ENCODE measurements around the gene ZNF107.

ZNF107 gene

DNA sequence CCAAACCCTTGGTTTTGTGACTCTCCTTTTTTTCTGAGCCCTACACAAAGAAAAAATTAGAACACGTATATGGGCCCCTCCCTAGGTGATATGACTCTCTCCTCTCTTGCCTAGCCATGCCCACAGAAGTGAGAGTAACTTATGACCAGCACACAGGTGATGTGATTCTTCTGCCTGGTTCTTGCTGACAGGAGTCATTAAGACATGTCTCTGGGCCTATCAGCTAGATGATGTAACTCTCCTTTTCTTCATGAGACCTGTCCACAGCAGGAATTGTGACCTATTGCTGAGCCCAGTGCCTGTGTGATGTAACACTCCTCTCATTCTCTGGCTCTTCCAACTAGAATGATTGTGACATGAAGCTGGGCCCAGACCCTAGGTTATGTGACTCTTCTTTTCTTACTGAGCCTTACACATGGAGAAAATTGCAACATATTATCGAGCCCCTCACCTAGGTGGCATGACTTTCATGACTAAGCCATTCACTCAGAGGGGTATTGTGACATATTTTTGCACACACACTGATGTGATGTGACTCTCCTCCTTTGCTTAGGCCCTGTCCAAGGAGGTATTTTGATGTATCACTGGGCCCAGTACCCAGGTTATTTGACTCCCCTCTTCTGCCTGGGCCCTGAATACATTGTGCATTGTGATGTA lies 31.4 kb upstream of the ZNF107 start:
- no peak overlapping the region for H3K4me3 Mint-ChIP-seq
- H3K9me3 Mint-ChIP-seq, result no peaks in the 10 kb centered on the region
- H3K27me3 Mint-ChIP-seq, result no peaks in the 10 kb centered on the region
- no peaks in the 10 kb centered on the region for H3K36me3 Mint-ChIP-seq (ENCODE audit: insufficient read depth)
- no peak for ATAC-seq (replicated peaks; ENCODE audit: extremely low read depth, poor library complexity, severe bottlenecking)
- no peak overlapping the region for H3K27ac Mint-ChIP-seq (ENCODE audit: low read depth)
- H3K4me1 Mint-ChIP-seq, result peaks cover 5% of the 10 kb centered on the region
- DNase-seq (ENCODE audit: low spot score in 2 of 2), result no peak

DNA sequence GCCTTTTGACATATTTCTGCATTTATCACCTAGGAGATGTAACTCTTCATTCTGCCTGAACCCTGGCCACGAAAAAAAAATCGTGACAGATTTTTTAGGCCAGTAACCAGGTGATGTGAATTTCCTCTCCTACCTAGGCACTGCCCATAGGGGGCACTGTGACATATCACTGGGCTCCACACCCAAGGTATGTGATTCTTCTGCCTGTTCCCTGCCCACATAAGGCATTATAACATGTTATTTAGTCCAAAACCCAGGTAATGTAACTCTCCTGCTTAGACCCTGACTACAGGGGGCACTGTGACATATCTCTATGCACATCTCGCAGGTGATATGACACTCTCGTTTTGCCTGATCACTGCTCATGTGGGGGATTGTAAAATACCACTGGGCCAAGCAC lies 29.5 kb upstream of the ZNF107 start:
- peaks cover 6% of the 10 kb centered on the region for H3K4me1 Mint-ChIP-seq
- H3K9me3 Mint-ChIP-seq, result no peaks in the 10 kb centered on the region
- no peak overlapping the region for H3K4me3 Mint-ChIP-seq
- no peaks in the 10 kb centered on the region for H3K27me3 Mint-ChIP-seq
- H3K36me3 Mint-ChIP-seq (ENCODE audit: insufficient read depth), result no peaks in the 10 kb centered on the region
- ATAC-seq (replicated peaks; ENCODE audit: extremely low read depth, poor library complexity, severe bottlenecking) (no peak), DNase-seq (ENCODE audit: low spot score in 2 of 2) (no peak)
- H3K27ac Mint-ChIP-seq (ENCODE audit: low read depth), result no peak overlapping the region

DNA sequence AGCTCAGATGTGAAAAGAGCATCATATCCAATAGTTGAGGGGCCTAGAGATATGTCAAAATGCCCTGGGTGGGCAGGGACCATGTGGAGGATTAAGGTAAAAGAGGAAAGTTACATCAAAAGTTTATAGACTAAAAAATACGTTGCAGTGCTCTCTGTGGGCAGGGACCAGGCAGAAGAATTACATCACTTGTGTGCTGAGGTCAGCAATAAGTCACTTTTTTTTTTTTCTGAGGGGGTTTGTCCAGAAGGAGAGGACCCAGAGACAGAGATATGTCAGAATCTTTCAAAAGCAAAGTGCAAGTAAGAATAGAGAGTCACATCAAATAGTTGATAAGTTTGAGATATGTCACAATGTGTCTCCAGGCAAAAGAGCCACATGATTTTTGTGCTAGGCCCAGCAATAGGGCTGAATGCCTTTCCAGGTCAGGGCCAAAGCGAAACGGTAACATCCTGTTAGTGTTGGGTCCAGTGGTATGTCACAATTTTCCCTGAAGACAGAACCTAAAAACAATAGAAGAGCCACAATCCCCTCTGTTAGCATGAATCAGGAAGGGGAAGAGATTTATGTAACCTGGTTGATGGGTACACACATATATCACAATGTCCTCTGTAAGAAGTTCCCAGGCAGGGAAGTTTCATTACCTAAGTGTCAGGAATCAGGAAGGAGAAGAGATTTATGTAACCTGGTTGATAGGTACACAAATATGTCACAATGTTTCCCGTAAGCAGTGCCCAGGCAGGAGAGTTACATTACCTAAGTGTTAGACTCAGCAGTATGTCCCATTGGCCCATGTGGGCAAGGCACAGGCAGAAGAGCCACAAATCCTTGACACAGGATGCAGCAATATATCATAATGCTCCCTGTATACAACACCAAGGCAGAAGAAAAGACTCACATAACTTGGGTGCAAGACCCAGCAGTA lies 28.1 kb upstream of the ZNF107 start:
- DNase-seq (ENCODE audit: low spot score in 2 of 2) (no peak), ATAC-seq (replicated peaks; ENCODE audit: extremely low read depth, poor library complexity, severe bottlenecking) (no peak)
- Mint-ChIP-seq H3K27ac (ENCODE audit: low read depth) (no peak overlapping the region), H3K9me3 (no peaks in the 10 kb centered on the region), H3K36me3 (ENCODE audit: insufficient read depth) (no peaks in the 10 kb centered on the region), H3K27me3 (no peaks in the 10 kb centered on the region), H3K4me1 (peaks cover 6% of the 10 kb centered on the region), H3K4me3 (no peak overlapping the region)

DNA sequence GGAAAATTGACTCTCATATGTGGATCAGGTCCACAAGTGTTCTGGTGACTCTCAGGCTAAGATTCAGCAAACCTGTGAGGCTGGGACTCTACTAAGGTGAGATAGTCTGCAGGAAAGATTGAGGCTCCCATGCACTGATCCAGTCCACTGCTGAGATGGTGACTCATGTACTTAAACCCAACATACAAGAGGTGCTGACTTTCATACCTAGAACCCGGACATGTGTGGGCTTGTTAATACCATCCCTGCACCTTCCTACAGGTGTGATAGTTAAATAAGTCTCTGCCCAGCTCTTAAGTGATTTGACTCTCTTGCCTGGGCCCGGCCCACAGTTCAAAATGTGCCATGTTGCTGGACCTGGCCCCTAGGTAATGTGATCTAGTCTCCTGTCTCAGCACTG lies 27.1 kb upstream of the ZNF107 start:
- ATAC-seq (replicated peaks; ENCODE audit: extremely low read depth, poor library complexity, severe bottlenecking), result no peak
- H3K4me3 Mint-ChIP-seq, result no peak overlapping the region
- H3K36me3 Mint-ChIP-seq (ENCODE audit: insufficient read depth), result no peaks in the 10 kb centered on the region
- H3K27ac Mint-ChIP-seq (ENCODE audit: low read depth), result no peak overlapping the region
- no peaks in the 10 kb centered on the region for H3K9me3 Mint-ChIP-seq
- H3K27me3 Mint-ChIP-seq, result no peaks in the 10 kb centered on the region
- H3K4me1 Mint-ChIP-seq, result peaks cover 6% of the 10 kb centered on the region
- DNase-seq (ENCODE audit: low spot score in 2 of 2), result no peak

DNA sequence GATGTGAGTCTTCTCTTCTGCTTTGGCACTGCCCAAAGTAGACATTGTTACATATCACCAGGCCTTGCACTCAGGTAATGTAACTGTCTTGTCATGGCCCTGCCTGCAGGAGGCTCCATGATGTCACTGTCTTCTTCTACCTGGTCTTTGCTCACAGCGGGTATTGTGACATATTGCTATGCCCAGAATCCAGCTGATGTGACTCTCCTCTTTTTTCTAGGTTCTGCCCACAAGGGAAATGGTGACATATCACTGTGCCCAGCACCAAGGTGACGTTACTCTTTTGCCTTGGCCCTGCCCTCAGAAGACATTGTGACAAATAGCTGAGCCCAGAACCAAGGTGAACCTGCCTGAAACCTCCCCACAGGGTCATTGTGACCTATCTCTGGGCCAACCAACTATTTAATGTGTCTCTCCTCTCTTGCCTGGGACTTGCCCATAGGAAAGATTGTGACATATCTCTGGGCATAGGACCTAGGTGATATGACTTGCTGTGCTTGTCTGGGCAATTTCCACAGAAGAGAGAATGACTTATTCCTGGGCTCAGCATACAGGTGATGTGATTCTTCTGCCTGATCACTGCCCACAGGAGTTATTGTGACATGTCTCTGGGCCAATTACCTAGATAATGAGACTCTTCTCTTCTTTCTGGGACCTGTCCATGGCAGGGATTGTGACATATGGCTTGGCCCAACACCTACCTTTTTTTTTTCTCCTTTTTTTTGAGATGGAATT lies 26.5 kb upstream of the ZNF107 start:
- Mint-ChIP-seq H3K4me1 (peaks cover 6% of the 10 kb centered on the region), H3K36me3 (ENCODE audit: insufficient read depth) (no peaks in the 10 kb centered on the region), H3K27ac (ENCODE audit: low read depth) (no peak overlapping the region), H3K27me3 (no peaks in the 10 kb centered on the region), H3K4me3 (no peak overlapping the region), H3K9me3 (no peaks in the 10 kb centered on the region)
- ATAC-seq (replicated peaks; ENCODE audit: extremely low read depth, poor library complexity, severe bottlenecking) (no peak), DNase-seq (ENCODE audit: low spot score in 2 of 2) (no peak)

DNA sequence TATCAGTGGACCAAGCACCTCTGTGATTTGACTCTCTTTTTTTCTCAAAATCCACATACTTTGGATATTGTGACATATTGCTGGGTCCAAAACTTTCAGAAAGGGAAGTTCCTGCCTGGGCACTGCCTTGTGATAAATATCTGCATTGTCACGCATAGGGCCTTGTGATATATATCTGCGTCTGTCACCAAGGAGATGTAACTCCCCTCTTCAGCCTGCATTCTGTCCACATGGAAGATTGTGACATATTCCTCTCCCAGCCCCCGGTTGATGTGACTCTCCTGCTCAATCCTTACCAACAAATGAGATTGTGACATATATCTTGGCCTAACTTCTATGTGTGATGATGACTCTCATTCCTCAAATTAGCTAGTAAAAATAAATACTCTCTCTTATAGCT lies 25.4 kb upstream of the ZNF107 start:
- Mint-ChIP-seq H3K4me3 (no peak overlapping the region), H3K36me3 (ENCODE audit: insufficient read depth) (no peaks in the 10 kb centered on the region), H3K27ac (ENCODE audit: low read depth) (no peak overlapping the region), H3K9me3 (no peaks in the 10 kb centered on the region), H3K27me3 (no peaks in the 10 kb centered on the region), H3K4me1 (peaks cover 6% of the 10 kb centered on the region)
- ATAC-seq (replicated peaks; ENCODE audit: extremely low read depth, poor library complexity, severe bottlenecking) (peak; percentile 31), DNase-seq (ENCODE audit: low spot score in 2 of 2) (no peak)

DNA sequence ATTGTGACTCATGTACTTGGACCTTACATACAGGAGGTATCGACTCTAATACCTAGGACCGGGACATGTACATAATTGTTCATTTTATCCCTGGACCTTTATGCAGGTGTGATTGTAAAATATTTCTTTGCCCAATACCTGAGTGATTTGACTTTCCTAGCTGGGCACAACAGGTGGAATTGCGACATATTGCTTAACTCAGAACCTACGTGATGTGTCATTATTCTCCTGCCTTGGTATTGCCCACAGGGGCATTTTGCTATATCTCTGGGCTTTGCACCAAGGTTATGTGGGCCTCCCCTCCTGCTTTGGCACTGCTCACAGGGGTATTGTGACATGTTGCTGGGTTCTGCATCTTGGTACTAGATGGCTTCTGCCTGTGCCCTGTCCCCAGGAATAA lies 23.9 kb upstream of the ZNF107 start:
- Mint-ChIP-seq H3K27ac (ENCODE audit: low read depth) (no peak overlapping the region), H3K4me1 (peaks cover 6% of the 10 kb centered on the region), H3K36me3 (ENCODE audit: insufficient read depth) (no peaks in the 10 kb centered on the region), H3K4me3 (no peak overlapping the region), H3K27me3 (no peaks in the 10 kb centered on the region), H3K9me3 (no peaks in the 10 kb centered on the region)
- DNase-seq (ENCODE audit: low spot score in 2 of 2) (no peak), ATAC-seq (replicated peaks; ENCODE audit: extremely low read depth, poor library complexity, severe bottlenecking) (no peak)

DNA sequence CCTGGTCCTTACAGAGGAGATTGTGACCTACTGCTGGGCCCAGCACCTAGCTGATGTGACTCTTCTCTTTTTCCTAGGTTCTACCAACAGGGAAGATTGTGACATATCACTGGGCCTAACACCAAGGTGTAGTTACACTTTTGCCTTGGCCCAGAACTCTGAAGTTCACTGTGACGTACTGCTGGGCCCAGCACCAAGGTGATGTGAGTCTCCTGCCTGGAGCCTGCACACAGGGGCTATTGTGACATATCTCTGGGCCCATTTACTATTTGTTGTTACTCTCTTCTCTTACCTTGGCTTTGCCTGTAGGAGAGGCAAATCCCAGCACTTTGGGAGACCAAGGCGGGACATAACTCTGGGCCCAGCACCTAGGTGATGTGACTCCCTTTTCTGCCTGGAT lies 23.1 kb upstream of the ZNF107 start:
- ATAC-seq (replicated peaks; ENCODE audit: extremely low read depth, poor library complexity, severe bottlenecking), result no peak
- no peak for DNase-seq (ENCODE audit: low spot score in 2 of 2)
- Mint-ChIP-seq H3K4me1 (peaks cover 6% of the 10 kb centered on the region), H3K9me3 (no peaks in the 10 kb centered on the region), H3K27me3 (no peaks in the 10 kb centered on the region), H3K36me3 (ENCODE audit: insufficient read depth) (no peaks in the 10 kb centered on the region), H3K27ac (ENCODE audit: low read depth) (no peak overlapping the region), H3K4me3 (no peak overlapping the region)

DNA sequence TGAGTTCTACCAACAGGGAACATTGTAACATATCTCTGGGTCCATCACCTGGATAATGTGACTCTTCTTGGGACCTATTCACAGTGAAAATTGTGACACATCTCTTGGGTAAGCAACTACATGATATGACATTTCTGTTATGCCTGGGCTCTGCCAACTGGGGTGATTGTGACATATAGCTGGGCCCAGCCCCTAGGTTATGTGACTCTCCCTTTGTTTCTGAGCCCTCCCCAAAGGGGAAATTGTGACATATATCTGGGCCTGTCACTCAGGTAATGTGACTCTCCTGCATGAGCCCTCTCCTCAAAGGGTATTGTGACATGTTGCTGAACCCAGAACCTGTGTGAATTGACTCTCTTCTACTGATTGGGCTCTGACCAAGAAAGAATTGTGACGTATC lies 22.4 kb upstream of the ZNF107 start:
- Mint-ChIP-seq H3K27me3 (no peaks in the 10 kb centered on the region), H3K27ac (ENCODE audit: low read depth) (no peak overlapping the region), H3K4me1 (peaks cover 6% of the 10 kb centered on the region), H3K36me3 (ENCODE audit: insufficient read depth) (no peaks in the 10 kb centered on the region), H3K4me3 (no peak overlapping the region), H3K9me3 (no peaks in the 10 kb centered on the region)
- DNase-seq (ENCODE audit: low spot score in 2 of 2) (no peak), ATAC-seq (replicated peaks; ENCODE audit: extremely low read depth, poor library complexity, severe bottlenecking) (no peak)

DNA sequence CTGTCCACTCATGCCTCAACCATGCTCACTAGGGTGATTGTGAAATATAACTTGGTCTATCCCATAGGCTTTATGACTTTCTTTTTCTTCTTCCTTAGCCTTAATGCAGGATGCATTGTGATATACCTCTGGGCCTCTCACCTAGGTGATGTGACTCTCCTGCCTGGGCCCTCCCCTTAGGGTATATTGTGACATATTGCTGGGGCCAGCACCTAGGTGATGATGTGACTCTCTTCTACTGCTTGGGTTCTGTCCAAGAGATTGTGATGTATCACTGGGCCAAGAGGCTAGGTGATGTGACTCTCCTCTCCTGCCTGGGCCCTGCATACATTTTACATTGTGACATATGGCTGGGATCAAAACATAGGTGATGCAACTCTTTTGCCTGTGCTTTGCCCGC lies 14.7 kb upstream of the ZNF107 start:
- no peaks in the 10 kb centered on the region for H3K4me1 Mint-ChIP-seq
- ATAC-seq (replicated peaks; ENCODE audit: extremely low read depth, poor library complexity, severe bottlenecking), result no peak

DNA sequence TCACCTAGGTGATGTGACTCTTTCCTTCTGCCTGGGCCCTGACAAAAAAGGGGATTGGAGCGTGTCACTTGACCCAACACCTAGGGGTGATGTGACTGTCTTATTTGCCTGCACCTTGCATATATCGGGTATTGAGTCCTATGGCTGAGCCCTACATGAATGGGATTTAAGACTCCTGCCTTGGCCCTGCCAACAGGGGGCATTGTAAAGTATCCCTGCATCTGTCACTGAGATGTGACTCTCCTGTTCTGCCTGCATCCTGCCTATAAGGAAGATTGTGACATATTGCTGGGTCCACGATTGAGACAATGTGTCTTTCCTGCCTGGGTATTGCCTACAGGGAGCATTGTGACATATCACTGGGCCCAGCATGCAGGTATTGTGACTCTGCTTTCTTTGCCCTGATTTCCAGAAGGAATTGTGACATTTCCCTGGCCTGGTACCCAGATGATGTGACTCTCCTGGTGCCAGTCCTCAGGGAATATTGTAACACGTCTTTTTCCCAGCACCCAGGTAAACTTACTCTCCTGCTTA lies 14.2 kb upstream of the ZNF107 start:
- H3K27me3 Mint-ChIP-seq, result no peaks in the 10 kb centered on the region
- H3K27ac Mint-ChIP-seq (ENCODE audit: low read depth), result no peak overlapping the region
- DNase-seq (ENCODE audit: low spot score in 2 of 2) (no peak), ATAC-seq (replicated peaks; ENCODE audit: extremely low read depth, poor library complexity, severe bottlenecking) (no peak)
- no peaks in the 10 kb centered on the region for H3K4me1 Mint-ChIP-seq
- H3K36me3 Mint-ChIP-seq (ENCODE audit: insufficient read depth), result no peaks in the 10 kb centered on the region
- no peaks in the 10 kb centered on the region for H3K9me3 Mint-ChIP-seq
- no peak overlapping the region for H3K4me3 Mint-ChIP-seq

More for the DNA sequence above, 14.7 kb upstream of the ZNF107 start:
- H3K9me3 Mint-ChIP-seq, result no peaks in the 10 kb centered on the region
- H3K4me3 Mint-ChIP-seq, result no peak overlapping the region
- H3K36me3 Mint-ChIP-seq (ENCODE audit: insufficient read depth), result no peaks in the 10 kb centered on the region
- H3K27me3 Mint-ChIP-seq, result no peaks in the 10 kb centered on the region
- no peak for DNase-seq (ENCODE audit: low spot score in 2 of 2)
- H3K27ac Mint-ChIP-seq (ENCODE audit: low read depth), result no peak overlapping the region

DNA sequence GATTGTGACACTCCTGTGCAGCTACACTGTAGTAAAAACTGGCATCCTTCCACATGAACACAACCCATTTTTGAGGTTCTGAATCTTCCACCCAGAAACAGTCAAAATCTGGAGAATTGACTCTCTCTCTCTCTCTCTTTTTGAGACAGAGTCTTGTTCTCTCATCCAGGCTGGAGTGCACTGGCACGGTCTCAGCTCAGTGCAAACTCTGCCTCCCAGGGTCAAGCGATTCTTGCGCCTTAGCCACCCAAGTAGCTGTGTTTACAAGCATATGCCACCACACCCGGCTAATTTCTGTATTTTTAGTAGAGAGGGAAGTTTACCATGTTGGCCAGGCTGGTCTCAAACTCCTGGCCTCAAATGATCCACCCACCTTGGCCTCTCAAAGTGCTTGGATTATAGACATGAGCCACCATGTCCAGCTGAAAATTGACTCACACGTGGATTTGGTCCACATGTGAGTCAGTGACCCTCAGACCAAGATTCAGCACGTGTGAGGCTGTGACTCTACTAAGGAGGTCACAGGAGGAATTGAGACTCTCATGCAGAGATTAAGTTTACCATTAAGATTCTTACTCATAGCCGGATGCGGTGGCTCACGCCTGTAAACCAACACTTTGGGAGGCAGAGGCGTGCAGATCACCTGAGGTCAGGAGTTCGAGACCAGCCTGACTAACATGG lies 12.1 kb upstream of the ZNF107 start:
- H3K4me1 Mint-ChIP-seq, result no peaks in the 10 kb centered on the region
- no peaks in the 10 kb centered on the region for H3K27me3 Mint-ChIP-seq
- H3K36me3 Mint-ChIP-seq (ENCODE audit: insufficient read depth), result no peaks in the 10 kb centered on the region
- no peak overlapping the region for H3K4me3 Mint-ChIP-seq
- peak overlapping the region; percentile 36 for H3K27ac Mint-ChIP-seq (ENCODE audit: low read depth)
- no peaks in the 10 kb centered on the region for H3K9me3 Mint-ChIP-seq
- no peak for DNase-seq (ENCODE audit: low spot score in 2 of 2)
- no peak for ATAC-seq (replicated peaks; ENCODE audit: extremely low read depth, poor library complexity, severe bottlenecking)
